B cell (primary cell): Measurements from ENCODE around the gene NPBWR2. TPM values are rescaled to one million over a fixed set of nuclear protein-coding genes. Genes with fewer than 3 reads are reported as not detected.

Source experiments
- ATAC-seq: fragments of 200-7000 bp; cut with Tn5 transposase; one replicate; pipeline ENCODE4 v1.10.0; 2021; ENCODE audit warnings: low read depth, mild to moderate bottlenecking, moderate number of reproducible peaks, moderate library complexity
- CTCF ChIA-PET: fragments of 350-600 bp; sonication (Branson Sonifier 250); formaldehyde crosslinking; loops from one replicate; lab custom pipeline; 2021; ENCODE audit warnings: antibody characterized with exemption, inconsistent platforms; lab: Charles Lee
- POLR2A ChIA-PET: fragments of 350-600 bp; sonication (Branson Sonifier 250); formaldehyde crosslinking; loops from one replicate; lab custom pipeline; 2021; ENCODE audit warnings: antibody characterized with exemption; lab: Charles Lee
- DNase-seq: peaks from one replicate; pipeline ENCODE4 v3.0.0; 2013
- H2AFZ ChIP-seq: 2 replicates; pipeline ENCODE4 v1.6.1; 2012; ENCODE audit warnings: mild to moderate bottlenecking, low read depth, low read length; ENCODE audit not compliant: insufficient read depth, poor library complexity, severe bottlenecking
- H3K27ac ChIP-seq, 2 donors: 1 replicate in 1 of 2; 2 replicates in 1 of 2; pipeline ENCODE4 v1.5.1; 2012 to 2013; ENCODE audit warnings: low read length in 2 of 2, mild to moderate bottlenecking in 2 of 2, moderate library complexity in 1 of 2
- H3K27me3 ChIP-seq, 4 experiments: fragments of 200-600 bp in 1 of 4; sonication (generic) in 1 of 4; replicated peaks in 1 of 4; 1 replicate in 2 of 4; 2 replicates in 2 of 4; pipeline versions ENCODE4 v1.6.1 to v1.7.0; 2013 to 2016; ENCODE audit warnings: low read length in 3 of 4, mild to moderate bottlenecking in 2 of 4, mixed read lengths in 1 of 4, moderate library complexity in 1 of 4; ENCODE audit not compliant: insufficient read depth in 4 of 4, control insufficient read depth in 3 of 4; ENCODE audit errors: control extremely low read depth in 1 of 4
- H3K36me3 ChIP-seq, 2 experiments: replicated peaks in 1 of 2; 1 replicate in 1 of 2; 2 replicates in 1 of 2; pipeline versions ENCODE4 v1.6.1 to v1.7.1; 2013; ENCODE audit warnings: low read length in 1 of 2; ENCODE audit not compliant: insufficient read depth in 2 of 2, control insufficient read depth in 1 of 2; ENCODE audit errors: control extremely low read depth in 1 of 2, extremely low read depth in 1 of 2
- H3K4me1 ChIP-seq, 2 donors: fragments of 200-600 bp in 1 of 2; sonication (generic) in 1 of 2; 1 replicate in 1 of 2; 2 replicates in 1 of 2; pipeline versions ENCODE4 v1.5.1 to v1.6.1; 2013 to 2017; ENCODE audit warnings: low read length in 2 of 2; ENCODE audit not compliant: control insufficient read depth in 2 of 2, insufficient read depth in 2 of 2
- H3K4me2 ChIP-seq: replicated peaks from 2 replicates; pipeline ENCODE3; 2012; ENCODE audit warnings: mild to moderate bottlenecking, low read depth, low read length; ENCODE audit not compliant: poor library complexity, severe bottlenecking
- H3K4me3 ChIP-seq, 5 experiments: fragments of 200-600 bp in 1 of 5; sonication (generic) in 1 of 5; 1 replicate in 3 of 5; 2 replicates in 2 of 5; pipeline versions ENCODE4 v1.5.1 to v1.7.0; 2011 to 2016; ENCODE audit warnings: low read length in 4 of 5, mild to moderate bottlenecking in 4 of 5, low read depth in 2 of 5, control low read depth in 1 of 5, moderate library complexity in 1 of 5; ENCODE audit not compliant: insufficient read depth in 1 of 5; ENCODE audit errors: control extremely low read depth in 1 of 5, extremely low read depth in 1 of 5
- H3K79me2 ChIP-seq: fragments of 200-600 bp; sonication (generic); one replicate; pipeline ENCODE4 v1.6.0; 2016; ENCODE audit warnings: low read length; ENCODE audit not compliant: control insufficient read depth, insufficient read depth
- H3K9ac ChIP-seq: fragments of 200-600 bp; sonication (generic); 2 replicates; pipeline ENCODE4 v1.6.1; 2017; ENCODE audit warnings: mild to moderate bottlenecking, low read length, moderate library complexity
- H3K9me3 ChIP-seq, 3 donors: one replicate each; pipeline versions ENCODE4 v1.6.1 to v1.7.1; 2013; ENCODE audit warnings: low read length in 2 of 3; ENCODE audit not compliant: control insufficient read depth in 2 of 3, insufficient read depth in 1 of 3; ENCODE audit errors: control extremely low read depth in 1 of 3
- H4K20me1 ChIP-seq: 2 replicates; pipeline ENCODE4 v1.6.0; 2012; ENCODE audit warnings: mild to moderate bottlenecking, low read length; ENCODE audit not compliant: insufficient read depth, control insufficient read depth, poor library complexity, severe bottlenecking
- H3K27ac Mint-ChIP-seq: one replicate; pipeline ENCODE4 v1.8.0; 2021; ENCODE audit warnings: mixed read lengths
- H3K27me3 Mint-ChIP-seq: one replicate; pipeline ENCODE4 v1.8.0; 2021; ENCODE audit warnings: mixed read lengths
- H3K4me1 Mint-ChIP-seq: one replicate; pipeline ENCODE4 v1.8.0; 2021; ENCODE audit warnings: mixed read lengths
- H3K4me3 Mint-ChIP-seq: one replicate; pipeline ENCODE4 v1.8.0; 2021; ENCODE audit warnings: mixed read lengths
- H3K9me3 Mint-ChIP-seq: one replicate; pipeline ENCODE4 v1.8.0; 2022; ENCODE audit warnings: mixed read lengths; ENCODE audit not compliant: insufficient read depth
- CTCF ChIP-seq: fragments of 200-600 bp; IDR thresholded peaks from one replicate; pipeline ENCODE4 v1.8.0; 2022; ENCODE audit warnings: antibody characterized with exemption, mild to moderate bottlenecking
- EZH2 ChIP-seq: IDR thresholded peaks from 2 replicates; pipeline ENCODE4 v1.6.1; 2012; ENCODE audit warnings: borderline replicate concordance, low read depth, mild to moderate bottlenecking, moderate library complexity, low read length; ENCODE audit not compliant: insufficient read depth, poor library complexity, severe bottlenecking
- WGBS: methylation state at CpG from one replicate; pipeline ENCODE4 v1.1.5; 2013; ENCODE audit warnings: missing lambda C conversion rate; ENCODE audit not compliant: insufficient coverage; 5-methylcytosine and 5-hydroxymethylcytosine counted together
- intact Hi-C: fragments of 100-400 bp; cut with micrococcal nuclease; formaldehyde crosslinking; loops from one replicate; pipeline ENCODE4 v1.10.0; 2022
- polyA plus RNA-seq: library from polyadenylated mRNA; depleted of rRNA; stranded (reverse); fragments of >200 nt; gene quantifications from 2 replicates; pipeline ENCODE4 v1.2.3, GENCODE V29; 2012
- total RNA-seq, 2 donors: library from RNA; stranded (reverse); fragments of 120-200 nt in 1 of 2; gene quantifications; 1 replicate in 1 of 2; 2 replicates in 1 of 2; pipeline versions ENCODE4 v1.2.3 to v1.2.4, GENCODE V29; 2013 to 2022

Gene NPBWR2
- total and polyA plus RNA-seq, 2 donors (not counting 1 experiment from before 2014, with no cell fraction given) = 0.21 TPM; not detected in 1

GRCh38 chr20:64133951-64134407, 26.6 kb upstream of the NPBWR2 start:
- POLR2A ChIA-PET = no interaction called here
- no peak overlapping the region for H3K9ac ChIP-seq
- H3K9me3 Mint-ChIP-seq = no peaks in the 10 kb centered on the region
- no peak overlapping the region for H3K27ac ChIP-seq
- H4K20me1 ChIP-seq = no peaks in the 10 kb centered on the region
- no peak for DNase-seq
- no peaks in the 10 kb centered on the region for H3K36me3 ChIP-seq
- H3K27me3 ChIP-seq = peaks cover 0 to 4% (median 1%) of the 10 kb centered on the region in 4 experiments
- CTCF ChIA-PET = no interaction called here
- no peak overlapping the region for H3K4me3 ChIP-seq
- ATAC-seq = no peak
- H3K4me1 ChIP-seq = no peaks in the 10 kb centered on the region
- no peaks in the 10 kb centered on the region for H3K79me2 ChIP-seq
- 65% methylated on average over 4 of the region's 8 CpGs for WGBS
- no peak for TF ChIP-seq EZH2
- TF ChIP-seq CTCF = no peak
- no peak overlapping the region for H3K4me2 ChIP-seq
- H3K27me3 Mint-ChIP-seq = peaks cover 16% of the 10 kb centered on the region
- H3K4me3 Mint-ChIP-seq = no peak overlapping the region
- no peak overlapping the region for H2AFZ ChIP-seq
- H3K4me1 Mint-ChIP-seq = no peaks in the 10 kb centered on the region
- H3K27ac Mint-ChIP-seq = no peak overlapping the region
- no peaks in the 10 kb centered on the region for H3K9me3 ChIP-seq
- intact Hi-C loops = no loop called here

GRCh38 chr20:64131406-64131805, 24.0 kb upstream of the NPBWR2 start:
- TF ChIP-seq EZH2 (no peak), CTCF (no peak)
- CTCF ChIA-PET = no interaction called here
- intact Hi-C loops = no loop called here
- Mint-ChIP-seq H3K4me1 (no peaks in the 10 kb centered on the region), H3K9me3 (no peaks in the 10 kb centered on the region), H3K27ac (no peak overlapping the region), H3K27me3 (peaks cover 20% of the 10 kb centered on the region), H3K4me3 (no peak overlapping the region)
- WGBS = 91% methylated on average over 4 of the region's 4 CpGs
- POLR2A ChIA-PET = no interaction called here
- DNase-seq (no peak), ATAC-seq (no peak)
- Histone ChIP-seq H3K4me1 (no peaks in the 10 kb centered on the region), H3K36me3 (no peaks in the 10 kb centered on the region), H4K20me1 (no peaks in the 10 kb centered on the region), H2AFZ (no peak overlapping the region), H3K4me2 (no peak overlapping the region), H3K4me3 (no peak overlapping the region), H3K9me3 (no peaks in the 10 kb centered on the region), H3K79me2 (no peaks in the 10 kb centered on the region), H3K9ac (no peak overlapping the region), H3K27ac (no peak overlapping the region), H3K27me3 (peaks cover 0 to 6% (median 1%) of the 10 kb centered on the region in 4 experiments)
